OCI-LY3 (cell line): ENCODE data around the gene RPS6KA5.
"Not testable (repeated sequence)": the region's sequence is repeated elsewhere in the genome, so short reads cannot be mapped to it uniquely, and the experiment has no call there.

Experiments
- H2AFZ ChIP-seq: fragments of 200-600, 300-600 bp; shearing (Covaris generic); 2 replicates; pipeline ENCODE4 v1.6.0; 2014; ENCODE audit warnings: antibody characterized with exemption, low read depth, low read length
- H3K27ac ChIP-seq: fragments of 200-600, 300-600 bp; sonication (generic); 2 replicates; pipeline ENCODE4 v1.5.1; 2014; ENCODE audit warnings: mild to moderate bottlenecking, low read length, moderate library complexity, mixed read lengths
- H3K27me3 ChIP-seq: fragments of 200-600, 300-600 bp; sonication (generic); 2 replicates; pipeline ENCODE4 v1.6.1; 2014; ENCODE audit warnings: low read depth, low read length, mixed read lengths
- H3K36me3 ChIP-seq: fragments of 200-600, 300-600 bp; sonication (generic); replicated peaks from 2 replicates; pipeline ENCODE3; 2014; ENCODE audit warnings: low read depth, low read length, mixed read lengths
- H3K4me1 ChIP-seq: fragments of 300-600, 200-600 bp; sonication (generic); 2 replicates; pipeline ENCODE4 v1.6.1; 2014; ENCODE audit warnings: low read length, mixed read lengths
- H3K4me2 ChIP-seq: fragments of 200-600, 300-600 bp; sonication (generic); 2 replicates; pipeline ENCODE4 v1.6.1; 2014; ENCODE audit warnings: low read length, mixed read lengths
- H3K4me3 ChIP-seq: fragments of 300-600, 200-600 bp; sonication (generic); 2 replicates; pipeline ENCODE4 v1.5.1; 2014; ENCODE audit warnings: antibody characterized with exemption, mild to moderate bottlenecking, low read length, moderate library complexity
- H3K79me2 ChIP-seq: fragments of 300-600, 200-600 bp; shearing (Covaris generic); 2 replicates; pipeline ENCODE4 v1.6.1; 2014; ENCODE audit warnings: mild to moderate bottlenecking, low read length, mixed read lengths
- H3K9ac ChIP-seq: fragments of 300-600, 200-600 bp; shearing (Covaris generic); 2 replicates; pipeline ENCODE4 v1.6.0; 2014; ENCODE audit warnings: mild to moderate bottlenecking, low read length, moderate library complexity
- H3K9me3 ChIP-seq: fragments of 200-600, 300-600 bp; shearing (Covaris generic); 2 replicates; pipeline ENCODE4 v1.6.1; 2014; ENCODE audit warnings: low read length, mixed read lengths; ENCODE audit not compliant: insufficient read depth
- H4K20me1 ChIP-seq: fragments of 200-600, 300-600 bp; sonication (generic); 2 replicates; pipeline ENCODE4 v1.6.1; 2016; ENCODE audit warnings: low read length, mixed read lengths; ENCODE audit not compliant: insufficient read depth
- CTCF ChIP-seq: fragments of 200-600, 300-600 bp; sonication (generic); IDR thresholded peaks from 2 replicates; pipeline ENCODE4 v1.5.1; 2014; ENCODE audit warnings: antibody characterized with exemption, low read length, low read depth
- EZH2phosphoT487 ChIP-seq: fragments of 200-600 bp; shearing (Covaris generic); IDR thresholded peaks from 2 replicates; pipeline ENCODE4 v1.6.1; 2018; ENCODE audit warnings: antibody characterized with exemption, mixed run types, low read depth

Gene RPS6KA5

GRCh38 chr14:90960818-90961217, 99.6 kb downstream of the RPS6KA5 start:
- Histone ChIP-seq H3K9me3 (peaks cover 6% of the 10 kb centered on the region; the same call in 1 of the 2 replicates), H3K36me3 (no peaks in the 10 kb centered on the region), H3K27ac (no peak overlapping the region), H3K27me3 (no peaks in the 10 kb centered on the region), H4K20me1 (no peaks in the 10 kb centered on the region), H3K79me2 (no peaks in the 10 kb centered on the region), H3K9ac (no peak overlapping the region), H3K4me1 (no peaks in the 10 kb centered on the region), H3K4me2 (no peak overlapping the region), H2AFZ (no peak overlapping the region), H3K4me3 (no peak overlapping the region)
- TF ChIP-seq EZH2phosphoT487, result no peak
- no peak for TF ChIP-seq CTCF

GRCh38 chr14:90959344-90959743, 101.1 kb downstream of the RPS6KA5 start:
- H3K4me1 ChIP-seq, result no peaks in the 10 kb centered on the region
- TF ChIP-seq EZH2phosphoT487, result no peak
- no peak for TF ChIP-seq CTCF
- no peak overlapping the region for H3K4me3 ChIP-seq
- H3K27me3 ChIP-seq, result no peaks in the 10 kb centered on the region
- H4K20me1 ChIP-seq, result no peaks in the 10 kb centered on the region
- H3K36me3 ChIP-seq, result peaks cover 7% of the 10 kb centered on the region
- no peak overlapping the region for H2AFZ ChIP-seq
- no peak overlapping the region for H3K4me2 ChIP-seq
- no peak overlapping the region for H3K27ac ChIP-seq
- H3K9me3 ChIP-seq, result peaks cover 6% of the 10 kb centered on the region; the same call in 1 of the 2 replicates
- no peak overlapping the region for H3K9ac ChIP-seq
- no peaks in the 10 kb centered on the region for H3K79me2 ChIP-seq

GRCh38 chr14:90956273-90956672, 104.2 kb downstream of the RPS6KA5 start:
- no peak overlapping the region for H2AFZ ChIP-seq
- H3K9me3 ChIP-seq, result peaks cover 6% of the 10 kb centered on the region; the same call in 1 of the 2 replicates
- H3K9ac ChIP-seq, result no peak overlapping the region
- no peaks in the 10 kb centered on the region for H3K4me1 ChIP-seq
- TF ChIP-seq CTCF (no peak), EZH2phosphoT487 (no peak)
- no peak overlapping the region for H3K27ac ChIP-seq
- no peak overlapping the region for H3K4me2 ChIP-seq
- no peaks in the 10 kb centered on the region for H4K20me1 ChIP-seq
- H3K4me3 ChIP-seq, result no peak overlapping the region
- H3K27me3 ChIP-seq, result no peaks in the 10 kb centered on the region
- peaks cover 7% of the 10 kb centered on the region for H3K36me3 ChIP-seq
- no peaks in the 10 kb centered on the region for H3K79me2 ChIP-seq

GRCh38 chr14:90953643-90954042, 106.8 kb downstream of the RPS6KA5 start:
- H3K4me2 ChIP-seq, H3K27ac ChIP-seq: not testable (repeated sequence)

GRCh38 chr14:90943367-90943766, 117.1 kb downstream of the RPS6KA5 start:
- peaks cover 18% of the 10 kb centered on the region for H3K36me3 ChIP-seq
- H3K9me3 ChIP-seq, result 0 out of 2 replicates have a peak, but pooled peaks cover 6% of the 10 kb centered on the region
- TF ChIP-seq CTCF (no peak), EZH2phosphoT487 (no peak)
- H3K79me2 ChIP-seq, result no peaks in the 10 kb centered on the region
- H3K4me3 ChIP-seq, result no peak overlapping the region
- H3K27ac ChIP-seq, result no peak overlapping the region
- H3K27me3 ChIP-seq, result no peaks in the 10 kb centered on the region
- H3K4me1 ChIP-seq, result no peaks in the 10 kb centered on the region
- no peak overlapping the region for H3K9ac ChIP-seq
- H3K4me2 ChIP-seq, result no peak overlapping the region
- no peaks in the 10 kb centered on the region for H4K20me1 ChIP-seq
- H2AFZ ChIP-seq, result no peak overlapping the region

More at GRCh38 chr14:90953643-90954042, 106.8 kb downstream of the RPS6KA5 start:
- H3K79me2 ChIP-seq, H3K4me1 ChIP-seq, H3K36me3 ChIP-seq, H4K20me1 ChIP-seq, H3K9ac ChIP-seq, H3K27me3 ChIP-seq, H3K4me3 ChIP-seq, H2AFZ ChIP-seq, H3K9me3 ChIP-seq: not testable (repeated sequence)
